ENCODE results near the gene PGLYRP4.

The PGLYRP4 gene

DNA sequence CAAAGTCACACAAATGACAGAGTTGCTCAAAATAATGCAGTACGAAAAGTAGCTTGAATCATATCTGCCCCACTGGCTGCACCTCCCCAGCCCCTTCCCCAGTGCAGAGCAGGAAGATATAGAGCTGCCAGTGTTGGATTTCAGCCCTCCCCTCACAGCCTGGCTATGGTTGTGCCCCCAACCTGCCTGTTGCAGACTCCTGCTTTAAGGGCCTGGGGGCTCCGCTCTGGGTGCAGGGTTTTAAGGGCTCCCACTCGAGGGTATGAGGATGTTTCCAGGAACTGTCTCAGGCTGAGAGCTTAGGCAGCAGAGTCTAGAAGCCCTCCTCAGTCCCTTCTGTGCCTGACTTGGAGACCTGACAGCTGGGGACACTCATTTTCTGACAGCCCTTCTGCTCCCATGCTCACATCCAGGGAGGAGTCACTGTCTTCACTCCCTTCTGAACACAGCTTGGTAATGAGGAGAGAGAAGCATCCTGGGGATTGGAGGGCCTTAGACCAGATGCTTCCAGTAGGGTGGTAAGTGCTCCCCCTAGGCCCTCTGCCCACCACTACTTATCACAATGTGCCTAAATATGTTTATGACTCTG lies 13.6 kb upstream of the PGLYRP4 start:
- Histone ChIP-seq H3K9ac (ENCODE audit: low read length) (no peak overlapping the region), H3K9me3 (ENCODE audit: control insufficient read depth, low read length) (no peaks in the 10 kb centered on the region), H3K4me1 (ENCODE audit: control insufficient read depth, insufficient read depth, low read length) (no peaks in the 10 kb centered on the region), H3K27me3 (replicated peaks; ENCODE audit: control insufficient read depth, insufficient read depth, low read length) (peaks cover 40% of the 10 kb centered on the region), H3K4me3 (ENCODE audit: low read length) (no peak overlapping the region), H3K36me3 (ENCODE audit: control insufficient read depth, insufficient read depth, low read length, severe bottlenecking) (no peaks in the 10 kb centered on the region)
- DNase-seq (ENCODE audit: low read depth) = no peak

DNA sequence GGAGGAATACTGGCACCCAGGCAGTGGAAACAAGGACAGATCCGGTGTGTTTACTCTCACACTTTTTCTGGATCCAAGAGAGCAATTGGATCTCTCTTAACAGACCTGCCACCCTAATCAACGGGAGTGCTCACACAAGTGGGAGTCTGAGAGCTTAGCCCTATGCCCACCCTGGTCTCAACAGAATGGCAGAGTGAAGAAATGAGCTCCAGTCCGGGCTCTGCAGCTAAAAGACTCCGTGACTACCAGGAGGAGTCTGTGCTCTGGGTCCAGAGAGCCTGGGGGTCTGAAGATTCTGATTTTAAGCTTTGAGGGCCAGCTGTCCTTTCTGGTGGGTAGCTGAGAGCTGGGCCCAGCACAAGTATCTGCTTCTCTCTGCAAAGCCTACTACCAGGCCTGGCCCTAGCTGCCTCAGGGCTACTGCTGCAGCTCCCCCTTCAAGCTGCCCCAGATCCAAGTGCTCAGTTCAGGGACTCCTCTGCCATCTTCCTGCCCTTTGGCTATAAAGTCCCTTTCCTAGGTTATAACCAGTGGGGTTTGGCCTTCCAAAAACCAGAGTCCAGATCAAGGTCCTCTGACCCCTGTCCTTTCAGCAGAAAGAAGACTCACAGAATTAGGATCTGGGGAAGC lies 13.0 kb upstream of the PGLYRP4 start:
- H3K4me1 ChIP-seq (ENCODE audit: control insufficient read depth, insufficient read depth, low read length) = no peaks in the 10 kb centered on the region
- H3K27me3 ChIP-seq (replicated peaks; ENCODE audit: control insufficient read depth, insufficient read depth, low read length) = peaks cover 43% of the 10 kb centered on the region
- no peak overlapping the region for H3K4me3 ChIP-seq (ENCODE audit: low read length)
- H3K9ac ChIP-seq (ENCODE audit: low read length) = no peak overlapping the region
- H3K36me3 ChIP-seq (ENCODE audit: control insufficient read depth, insufficient read depth, low read length, severe bottlenecking) = no peaks in the 10 kb centered on the region
- H3K9me3 ChIP-seq (ENCODE audit: control insufficient read depth, low read length) = no peaks in the 10 kb centered on the region
- no peak for DNase-seq (ENCODE audit: low read depth)

DNA sequence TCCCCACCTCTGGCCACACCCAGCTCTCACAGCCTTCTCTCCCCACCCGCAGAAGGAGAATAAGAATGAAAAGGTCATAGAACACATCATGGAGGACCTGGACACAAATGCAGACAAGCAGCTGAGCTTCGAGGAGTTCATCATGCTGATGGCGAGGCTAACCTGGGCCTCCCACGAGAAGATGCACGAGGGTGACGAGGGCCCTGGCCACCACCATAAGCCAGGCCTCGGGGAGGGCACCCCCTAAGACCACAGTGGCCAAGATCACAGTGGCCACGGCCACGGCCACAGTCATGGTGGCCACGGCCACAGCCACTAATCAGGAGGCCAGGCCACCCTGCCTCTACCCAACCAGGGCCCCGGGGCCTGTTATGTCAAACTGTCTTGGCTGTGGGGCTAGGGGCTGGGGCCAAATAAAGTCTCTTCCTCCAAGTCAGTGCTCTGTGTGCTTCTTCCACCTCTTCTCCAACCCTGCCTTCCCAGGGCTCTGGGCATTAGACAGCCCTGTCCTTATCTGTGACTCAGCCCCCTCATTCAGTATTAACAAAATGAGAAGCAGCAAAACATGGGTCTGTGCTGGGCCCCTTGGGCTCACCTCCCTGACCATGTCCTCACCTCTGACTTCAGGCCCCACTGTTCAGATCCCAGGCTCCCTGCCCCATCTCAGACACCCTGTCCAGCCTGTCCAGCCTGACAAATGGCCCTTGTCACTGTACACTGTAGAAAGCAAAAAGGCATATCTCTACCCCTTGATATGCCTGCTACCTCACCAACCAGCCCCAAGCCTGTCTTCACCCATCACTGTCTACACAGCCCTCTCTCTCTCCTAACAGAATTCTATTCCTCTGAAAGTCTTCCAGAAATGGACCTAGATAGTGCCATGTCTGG lies 12.2 kb upstream of the PGLYRP4 start:
- DNase-seq (ENCODE audit: low read depth) = no peak
- Histone ChIP-seq H3K4me1 (ENCODE audit: control insufficient read depth, insufficient read depth, low read length) (no peaks in the 10 kb centered on the region), H3K9ac (ENCODE audit: low read length) (no peak overlapping the region), H3K9me3 (ENCODE audit: control insufficient read depth, low read length) (no peaks in the 10 kb centered on the region), H3K36me3 (ENCODE audit: control insufficient read depth, insufficient read depth, low read length, severe bottlenecking) (no peaks in the 10 kb centered on the region), H3K27me3 (replicated peaks; ENCODE audit: control insufficient read depth, insufficient read depth, low read length) (peaks cover 44% of the 10 kb centered on the region), H3K4me3 (ENCODE audit: low read length) (no peak overlapping the region)

DNA sequence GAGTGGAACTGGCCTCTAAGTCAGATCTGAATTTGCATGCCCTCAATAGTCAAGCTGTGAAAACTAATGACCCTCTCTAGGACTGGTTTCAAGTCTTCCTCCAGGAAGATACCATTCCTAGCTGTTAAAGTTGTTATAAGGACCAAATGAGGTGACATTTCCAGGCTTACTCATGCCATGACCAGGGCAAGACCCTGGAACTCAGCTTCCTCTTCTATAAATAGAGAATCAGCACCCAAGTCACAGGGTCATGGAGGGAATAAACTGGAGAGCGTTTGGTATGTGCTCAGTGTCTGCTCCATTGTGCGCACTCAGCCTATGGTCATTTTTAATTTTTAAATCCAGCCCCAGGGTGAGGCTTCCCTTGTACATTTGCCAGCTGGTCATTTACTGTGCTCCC lies 11.5 kb upstream of the PGLYRP4 start:
- no peak for DNase-seq (ENCODE audit: low read depth)
- Histone ChIP-seq H3K27me3 (replicated peaks; ENCODE audit: control insufficient read depth, insufficient read depth, low read length) (peaks cover 46% of the 10 kb centered on the region), H3K9me3 (ENCODE audit: control insufficient read depth, low read length) (peaks cover 3% of the 10 kb centered on the region), H3K4me1 (ENCODE audit: control insufficient read depth, insufficient read depth, low read length) (no peaks in the 10 kb centered on the region), H3K36me3 (ENCODE audit: control insufficient read depth, insufficient read depth, low read length, severe bottlenecking) (no peaks in the 10 kb centered on the region), H3K4me3 (ENCODE audit: low read length) (no peak overlapping the region), H3K9ac (ENCODE audit: low read length) (no peak overlapping the region)

DNA sequence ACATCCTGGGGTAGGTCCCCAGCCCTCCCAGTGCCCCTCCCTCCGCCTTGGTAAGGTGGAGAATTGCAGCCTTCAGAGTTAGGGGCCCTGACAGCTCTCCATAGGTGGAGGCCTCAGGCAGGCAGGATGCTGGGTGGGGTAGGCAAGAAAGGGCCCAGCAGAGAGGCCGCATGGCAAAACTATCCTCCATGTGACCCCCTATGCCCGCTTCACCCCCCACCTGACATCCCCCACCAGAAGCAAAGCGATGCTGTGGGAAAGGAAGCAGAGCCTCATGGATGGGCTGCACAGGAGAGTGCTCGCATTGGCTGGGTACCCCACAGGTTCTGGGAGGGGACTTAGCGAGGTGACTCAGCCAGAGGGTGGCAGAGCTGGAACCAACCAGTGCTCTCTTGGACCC lies 10.6 kb upstream of the PGLYRP4 start:
- DNase-seq (ENCODE audit: low read depth) = no peak
- no peak overlapping the region for H3K4me3 ChIP-seq (ENCODE audit: low read length)
- peaks cover 3% of the 10 kb centered on the region for H3K9me3 ChIP-seq (ENCODE audit: control insufficient read depth, low read length)
- no peak overlapping the region for H3K9ac ChIP-seq (ENCODE audit: low read length)
- no peaks in the 10 kb centered on the region for H3K36me3 ChIP-seq (ENCODE audit: control insufficient read depth, insufficient read depth, low read length, severe bottlenecking)
- H3K27me3 ChIP-seq (replicated peaks; ENCODE audit: control insufficient read depth, insufficient read depth, low read length) = peaks cover 52% of the 10 kb centered on the region
- no peaks in the 10 kb centered on the region for H3K4me1 ChIP-seq (ENCODE audit: control insufficient read depth, insufficient read depth, low read length)

DNA sequence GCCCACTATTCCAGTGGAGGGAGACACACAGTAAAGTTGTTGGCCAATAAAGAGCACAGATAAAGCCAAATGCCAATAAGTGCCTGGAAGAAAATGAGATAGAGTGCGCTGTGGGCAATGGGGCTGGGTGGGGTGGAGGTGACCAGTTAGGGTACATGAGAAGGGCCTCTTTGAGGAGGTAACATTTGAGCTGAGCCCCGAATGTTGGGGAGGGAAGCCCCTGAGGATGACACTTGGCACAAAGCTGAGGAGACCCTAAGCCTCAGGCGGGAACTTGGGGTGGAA lies 10.0 kb upstream of the PGLYRP4 start:
- Histone ChIP-seq H3K36me3 (ENCODE audit: control insufficient read depth, insufficient read depth, low read length, severe bottlenecking) (no peaks in the 10 kb centered on the region), H3K4me1 (ENCODE audit: control insufficient read depth, insufficient read depth, low read length) (no peaks in the 10 kb centered on the region), H3K9ac (ENCODE audit: low read length) (no peak overlapping the region), H3K4me3 (ENCODE audit: low read length) (no peak overlapping the region), H3K9me3 (ENCODE audit: control insufficient read depth, low read length) (peaks cover 3% of the 10 kb centered on the region), H3K27me3 (replicated peaks; ENCODE audit: control insufficient read depth, insufficient read depth, low read length) (peaks cover 51% of the 10 kb centered on the region)
- DNase-seq (ENCODE audit: low read depth) = no peak

DNA sequence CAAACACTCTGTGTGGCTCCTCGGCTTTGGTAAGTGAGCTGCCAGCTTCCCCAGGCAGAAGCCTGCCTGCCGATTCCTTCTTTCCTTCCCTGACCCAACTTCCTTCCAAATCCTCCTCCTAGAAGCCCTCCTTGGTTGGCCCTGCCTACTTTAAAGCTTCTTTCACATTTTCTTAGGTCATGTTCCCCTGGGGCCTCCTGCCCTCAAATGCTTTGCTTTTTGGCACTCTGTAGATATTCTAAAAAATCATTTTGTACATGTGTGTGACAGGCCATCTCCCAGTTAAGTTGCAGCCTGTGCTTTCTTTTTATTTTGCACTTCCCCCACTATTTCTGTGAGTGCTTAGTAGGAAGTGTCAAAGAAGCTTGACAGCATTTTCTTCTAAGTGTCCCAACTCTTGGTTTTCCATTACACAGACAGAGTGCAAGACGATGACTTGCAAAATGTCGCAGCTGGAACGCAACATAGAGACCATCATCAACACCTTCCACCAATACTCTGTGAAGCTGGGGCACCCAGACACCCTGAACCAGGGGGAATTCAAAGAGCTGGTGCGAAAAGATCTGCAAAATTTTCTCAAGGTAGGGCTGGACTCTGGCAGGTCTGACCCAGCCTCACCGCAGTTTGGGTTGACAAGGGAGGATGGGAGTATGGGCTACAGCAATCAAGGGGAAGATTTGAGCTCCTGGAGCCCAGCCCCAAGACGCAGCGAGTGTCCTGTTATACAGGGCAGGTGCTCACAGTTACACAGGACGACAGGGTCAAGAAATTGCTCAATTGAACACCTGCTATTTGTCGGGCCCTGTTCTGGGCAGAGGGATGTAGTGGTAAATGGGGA lies 9.4 kb upstream of the PGLYRP4 start, which contains the start of gene S100A9:
TSS of gene S100A9 (plus strand) at position 2 of the 838 bp plus-strand sequence. CDS start at position 432, 430 bp downstream.
- no peak within 1 kb of the TSS for H3K9ac ChIP-seq (ENCODE audit: low read length)
- no peaks in the 10 kb centered on the region for H3K36me3 ChIP-seq (ENCODE audit: control insufficient read depth, insufficient read depth, low read length, severe bottlenecking)
- no peak for DNase-seq (ENCODE audit: low read depth)
- H3K4me1 ChIP-seq (ENCODE audit: control insufficient read depth, insufficient read depth, low read length) = no peaks in the 10 kb centered on the region
- H3K27me3 ChIP-seq (replicated peaks; ENCODE audit: control insufficient read depth, insufficient read depth, low read length) = peaks cover 48% of the 10 kb centered on the region
- H3K4me3 ChIP-seq (ENCODE audit: low read length) = no peak within 1 kb of the TSS
- H3K9me3 ChIP-seq (ENCODE audit: control insufficient read depth, low read length) = peaks cover 3% of the 10 kb centered on the region

DNA sequence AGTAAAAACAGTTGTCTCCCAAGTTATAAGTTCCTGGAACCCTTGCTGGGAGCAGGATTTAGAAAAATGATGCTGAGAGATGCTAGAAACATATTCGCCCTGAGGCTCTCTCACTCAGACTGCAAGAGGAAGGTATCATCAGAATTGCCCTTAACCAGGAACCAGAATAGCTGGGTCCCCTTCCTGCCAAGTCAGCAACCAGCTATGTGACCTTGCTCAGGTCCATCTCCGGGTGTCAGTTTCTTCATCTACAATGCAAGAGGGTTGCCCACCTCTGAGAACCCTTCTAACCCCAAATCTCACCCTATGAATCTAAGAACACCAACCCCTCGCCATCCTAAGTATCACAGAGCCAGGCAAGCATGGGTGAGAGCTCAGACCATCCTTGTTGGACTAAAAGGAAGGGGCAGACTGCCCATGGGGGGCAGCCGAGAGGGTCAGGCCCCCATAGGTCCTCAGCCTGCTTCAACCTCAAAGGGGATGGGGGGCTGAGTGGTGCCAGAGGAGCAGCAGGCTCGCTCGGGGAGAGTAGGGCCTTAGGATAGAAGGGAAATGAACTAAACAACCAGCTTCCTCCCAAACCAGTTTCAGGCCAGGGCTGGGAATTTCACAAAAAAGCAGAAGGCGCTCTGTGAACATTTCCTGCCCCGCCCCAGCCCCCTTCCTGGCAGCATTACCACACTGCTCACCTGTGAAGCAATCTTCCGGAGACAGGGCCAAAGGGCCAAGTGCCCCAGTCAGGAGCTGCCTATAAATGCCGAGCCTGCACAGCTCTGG lies 8.6 kb upstream of the PGLYRP4 start:
- Histone ChIP-seq H3K4me3 (ENCODE audit: low read length) (no peak overlapping the region), H3K9me3 (ENCODE audit: control insufficient read depth, low read length) (peaks cover 3% of the 10 kb centered on the region), H3K36me3 (ENCODE audit: control insufficient read depth, insufficient read depth, low read length, severe bottlenecking) (no peaks in the 10 kb centered on the region), H3K27me3 (replicated peaks; ENCODE audit: control insufficient read depth, insufficient read depth, low read length) (peaks cover 52% of the 10 kb centered on the region), H3K4me1 (ENCODE audit: control insufficient read depth, insufficient read depth, low read length) (no peaks in the 10 kb centered on the region), H3K9ac (ENCODE audit: low read length) (no peak overlapping the region)
- DNase-seq (ENCODE audit: low read depth) = no peak

DNA sequence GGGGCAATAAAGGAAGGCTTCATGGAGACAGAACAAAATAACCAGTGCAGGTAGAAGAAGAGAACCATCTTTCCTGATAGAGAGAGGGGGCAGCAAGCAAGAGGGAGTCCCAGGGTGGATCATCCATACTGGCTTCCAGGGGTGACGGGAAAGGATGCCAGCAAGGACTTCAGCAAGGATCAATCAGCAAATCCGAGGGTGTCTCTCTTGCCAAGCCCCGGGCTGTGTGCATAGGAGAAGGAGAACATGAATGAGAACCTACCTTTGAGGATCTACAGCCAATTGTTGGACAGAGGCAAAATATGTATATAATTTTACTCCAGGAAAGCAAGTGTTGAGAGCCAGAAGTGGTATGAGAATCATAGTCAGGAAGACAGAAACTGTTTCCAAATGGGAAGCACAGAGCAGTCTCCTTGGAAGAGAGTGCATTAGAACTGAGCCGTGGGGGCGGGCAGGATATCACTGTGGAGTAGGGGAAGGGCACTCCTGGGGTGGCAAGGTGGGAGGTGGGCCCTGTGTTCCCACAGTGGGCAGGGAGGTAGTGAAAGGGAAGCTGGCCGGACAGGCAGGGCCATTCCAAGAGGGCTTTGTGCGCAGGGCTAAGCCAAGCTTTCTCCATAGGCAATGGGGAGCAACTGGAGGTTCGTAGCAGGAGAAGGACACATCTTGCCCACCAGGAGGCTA lies 7.9 kb upstream of the PGLYRP4 start:
- H3K27me3 ChIP-seq (replicated peaks; ENCODE audit: control insufficient read depth, insufficient read depth, low read length) = peaks cover 52% of the 10 kb centered on the region
- H3K4me3 ChIP-seq (ENCODE audit: low read length) = no peak overlapping the region
- DNase-seq (ENCODE audit: low read depth) = no peak
- no peak overlapping the region for H3K9ac ChIP-seq (ENCODE audit: low read length)
- no peaks in the 10 kb centered on the region for H3K4me1 ChIP-seq (ENCODE audit: control insufficient read depth, insufficient read depth, low read length)
- H3K9me3 ChIP-seq (ENCODE audit: control insufficient read depth, low read length) = peaks cover 3% of the 10 kb centered on the region
- no peaks in the 10 kb centered on the region for H3K36me3 ChIP-seq (ENCODE audit: control insufficient read depth, insufficient read depth, low read length, severe bottlenecking)

DNA sequence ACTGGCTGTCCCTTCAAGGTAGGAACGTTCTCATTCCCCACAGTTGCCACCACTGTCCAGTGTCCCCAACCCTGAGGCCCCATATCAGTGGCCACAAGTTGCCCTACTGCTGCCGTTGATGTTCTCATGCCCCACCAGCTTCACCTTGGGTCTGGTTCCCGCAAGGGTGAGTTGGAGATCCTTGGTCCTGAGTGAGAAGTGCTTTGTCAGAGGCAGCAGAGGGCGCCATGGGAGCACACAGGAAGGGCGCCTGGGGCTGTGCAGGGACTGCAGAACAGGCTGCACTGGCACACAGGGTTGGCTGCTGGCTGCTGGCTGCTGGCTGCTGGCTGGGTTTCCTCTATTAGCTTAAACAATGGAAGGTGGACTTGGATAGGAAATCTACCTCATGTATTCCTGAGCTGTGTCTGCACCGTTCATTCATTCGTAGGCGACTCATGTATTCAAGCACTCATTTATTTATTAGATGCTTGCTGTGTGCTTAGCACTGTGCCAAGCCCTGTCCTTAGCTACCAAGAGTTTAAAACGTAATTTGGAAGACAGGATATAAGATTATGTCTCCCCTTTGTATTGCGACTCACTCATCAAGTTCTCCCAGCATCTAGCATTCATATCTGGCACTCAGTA lies 6.9 kb upstream of the PGLYRP4 start:
- peak; percentile 38 for DNase-seq (ENCODE audit: low read depth)
- H3K9me3 ChIP-seq (ENCODE audit: control insufficient read depth, low read length) = peaks cover 3% of the 10 kb centered on the region
- H3K27me3 ChIP-seq (replicated peaks; ENCODE audit: control insufficient read depth, insufficient read depth, low read length) = peaks cover 61% of the 10 kb centered on the region
- no peaks in the 10 kb centered on the region for H3K36me3 ChIP-seq (ENCODE audit: control insufficient read depth, insufficient read depth, low read length, severe bottlenecking)
- no peak overlapping the region for H3K4me3 ChIP-seq (ENCODE audit: low read length)
- H3K9ac ChIP-seq (ENCODE audit: low read length) = no peak overlapping the region
- no peaks in the 10 kb centered on the region for H3K4me1 ChIP-seq (ENCODE audit: control insufficient read depth, insufficient read depth, low read length)

Data from adipocyte (in vitro differentiated cells).